Bone marrow (tissue), 2 donors: Measurements from ENCODE around the gene ORM2.
A peak's percentile ranks its signal among the peaks of the same experiment; 100 is the strongest.
"Not testable (repeated sequence)": the region's sequence is repeated elsewhere in the genome, so short reads cannot be mapped to it uniquely, and the experiment has no call there.

Experiments used
- DNase-seq, 2 donors: peaks; one replicate each; lab custom pipeline; 2025; lab: John Stamatoyannopoulos, UW

ORM2 gene

GRCh38 chr9:114332474-114333040 is 2.9 kb downstream of the ORM2 start:
- not testable (repeated sequence) for DNase-seq

- not testable (repeated sequence) for DNase-seq
Measured at GRCh38 chr9:114333718-114334117, 4.0 kb downstream of the ORM2 start.

- no peak for DNase-seq
Measured at GRCh38 chr9:114334490-114334889, 4.8 kb downstream of the ORM2 start.

GRCh38 chr9:114335745-114336144 is 6.1 kb downstream of the ORM2 start:
- DNase-seq: no peak

- no peak for DNase-seq
Measured at GRCh38 chr9:114336157-114336556, 6.5 kb downstream of the ORM2 start.

- DNase-seq: no peak
Measured at GRCh38 chr9:114336699-114337395, 7.2 kb downstream of the ORM2 start.

- no peak for DNase-seq
Measured at GRCh38 chr9:114338187-114338586, 8.5 kb downstream of the ORM2 start.

GRCh38 chr9:114339130-114339908 is 9.7 kb downstream of the ORM2 start:
- peak in 1 of 2 donors; percentile 13 for DNase-seq

- no peak for DNase-seq
Measured at GRCh38 chr9:114341152-114341830, 11.6 kb downstream of the ORM2 start.

GRCh38 chr9:114341991-114342390 is 12.3 kb downstream of the ORM2 start:
- DNase-seq: no peak

- DNase-seq: no peak
Measured at GRCh38 chr9:114342755-114343440, 13.2 kb downstream of the ORM2 start.

GRCh38 chr9:114343471-114344187 is 14.0 kb downstream of the ORM2 start:
- no peak for DNase-seq

GRCh38 chr9:114344188-114344566 is 14.5 kb downstream of the ORM2 start:
- no peak for DNase-seq

GRCh38 chr9:114344692-114345091 is 15.0 kb downstream of the ORM2 start:
- DNase-seq: no peak

- DNase-seq: no peak
Measured at GRCh38 chr9:114345493-114346065, 15.9 kb downstream of the ORM2 start.

- DNase-seq: no peak
Measured at GRCh38 chr9:114346146-114346545, 16.5 kb downstream of the ORM2 start.

GRCh38 chr9:114347675-114348074 is 18.0 kb downstream of the ORM2 start:
- DNase-seq: no peak

GRCh38 chr9:114348261-114348905 is 18.7 kb downstream of the ORM2 start:
- no peak for DNase-seq

GRCh38 chr9:114348906-114349482 is 19.3 kb downstream of the ORM2 start:
- DNase-seq: peak; percentile 17 to 52
